ENCODE measurements around the gene OGFOD2. TPM values are rescaled to one million over a fixed set of nuclear protein-coding genes. Genes with fewer than 3 reads are reported as not detected.

OGFOD2 gene
- total RNA-seq, 1 donor from 2014 or later = 19.5 TPM

DNA sequence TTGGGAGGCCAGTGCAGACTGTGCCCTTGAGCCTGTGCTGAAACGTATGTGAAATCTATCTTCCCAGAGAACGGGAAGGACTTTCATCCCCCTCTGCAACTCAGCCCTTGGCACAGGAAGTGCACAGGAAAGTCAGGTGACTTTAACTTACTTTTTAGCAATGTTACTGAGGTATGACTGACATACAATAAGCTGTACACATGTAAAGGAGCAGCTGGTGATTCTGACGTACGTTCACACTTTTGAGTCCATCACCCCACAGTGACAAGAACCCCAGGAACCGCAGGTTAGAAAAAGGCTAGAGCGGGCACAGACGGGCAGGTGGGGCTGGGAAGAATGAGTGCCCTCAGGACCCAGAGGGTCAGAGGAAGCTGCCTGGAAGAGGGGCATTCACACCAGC is 53.4 kb downstream of the OGFOD2 start:
- no peak overlapping the region for H3K4me3 ChIP-seq
- peaks cover 19% of the 10 kb centered on the region for H3K36me3 ChIP-seq
- TF ChIP-seq, protein P1, sequence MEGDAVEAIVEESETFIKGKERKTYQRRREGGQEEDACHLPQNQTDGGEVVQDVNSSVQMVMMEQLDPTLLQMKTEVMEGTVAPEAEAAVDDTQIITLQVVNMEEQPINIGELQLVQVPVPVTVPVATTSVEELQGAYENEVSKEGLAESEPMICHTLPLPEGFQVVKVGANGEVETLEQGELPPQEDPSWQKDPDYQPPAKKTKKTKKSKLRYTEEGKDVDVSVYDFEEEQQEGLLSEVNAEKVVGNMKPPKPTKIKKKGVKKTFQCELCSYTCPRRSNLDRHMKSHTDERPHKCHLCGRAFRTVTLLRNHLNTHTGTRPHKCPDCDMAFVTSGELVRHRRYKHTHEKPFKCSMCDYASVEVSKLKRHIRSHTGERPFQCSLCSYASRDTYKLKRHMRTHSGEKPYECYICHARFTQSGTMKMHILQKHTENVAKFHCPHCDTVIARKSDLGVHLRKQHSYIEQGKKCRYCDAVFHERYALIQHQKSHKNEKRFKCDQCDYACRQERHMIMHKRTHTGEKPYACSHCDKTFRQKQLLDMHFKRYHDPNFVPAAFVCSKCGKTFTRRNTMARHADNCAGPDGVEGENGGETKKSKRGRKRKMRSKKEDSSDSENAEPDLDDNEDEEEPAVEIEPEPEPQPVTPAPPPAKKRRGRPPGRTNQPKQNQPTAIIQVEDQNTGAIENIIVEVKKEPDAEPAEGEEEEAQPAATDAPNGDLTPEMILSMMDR (IDR thresholded peaks at IDR 0.05) = no peak
- no peak for ATAC-seq
- intact Hi-C loops (cut with DNase I) = no loop called here
- H3K4me1 ChIP-seq = peaks cover 6% of the 10 kb centered on the region
- no peaks in the 10 kb centered on the region for H3K27me3 ChIP-seq (ENCODE audit: low read depth)
- no peak overlapping the region for H3K27ac ChIP-seq
- no peak for DNase-seq
- H3K9me3 ChIP-seq = no peaks in the 10 kb centered on the region

DNA sequence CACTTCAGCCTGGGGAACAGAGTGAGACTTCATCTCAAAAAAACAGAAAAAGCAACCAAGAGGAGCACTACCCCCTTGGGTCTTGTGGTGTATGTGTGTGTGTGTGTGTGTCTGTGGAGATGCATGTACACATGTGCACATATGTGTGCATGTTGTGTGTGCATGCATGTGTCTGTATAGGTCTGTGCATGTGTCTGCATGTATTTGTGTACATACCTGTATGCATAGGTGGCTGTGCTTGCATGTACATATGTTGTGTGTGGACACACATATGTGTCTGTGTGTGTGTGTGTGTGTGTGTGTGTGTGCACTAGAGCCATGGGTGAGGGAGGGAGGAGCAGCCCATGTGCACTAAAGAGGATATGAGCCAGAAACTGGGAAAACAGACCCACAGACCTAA is 54.5 kb downstream of the OGFOD2 start:
- intact Hi-C loops (cut with DNase I) = no loop called here
- Histone ChIP-seq H3K27me3 (ENCODE audit: low read depth) (no peaks in the 10 kb centered on the region), H3K4me1 (peaks cover 14% of the 10 kb centered on the region), H3K36me3 (peaks cover 20% of the 10 kb centered on the region), H3K9me3 (no peaks in the 10 kb centered on the region), H3K27ac (no peak overlapping the region), H3K4me3 (no peak overlapping the region)
- TF ChIP-seq, protein P1 (IDR thresholded peaks at IDR 0.05) = no peak
- DNase-seq = no peak
- ATAC-seq = no peak

Small RNA genes within 50 kb of the gene (microRNA-seq; reads per million reads assigned to microRNA genes)
- not detected for gene MIR4304 (ENCODE audit: borderline number of aligned reads)

Other genes starting within 250 kb of the OGFOD2 start
- 1.6 TPM for gene HCAR1, start 244.4 kb upstream of the OGFOD2 start, total RNA-seq
- gene DENR, start 222.4 kb upstream of the OGFOD2 start, total RNA-seq = 30.9 TPM
- 0.44 TPM for gene CCDC62, start 200.7 kb upstream of the OGFOD2 start, total RNA-seq
- gene HIP1R, start 139.8 kb upstream of the OGFOD2 start, total RNA-seq = 28.2 TPM
- 34.5 TPM for gene VPS37B, start 79.1 kb upstream of the OGFOD2 start, total RNA-seq
- gene ABCB9, start 8.8 kb upstream of the OGFOD2 start, total RNA-seq = 2.9 TPM
- 139 TPM for gene ARL6IP4, start 5.4 kb downstream of the OGFOD2 start, total RNA-seq
- gene PITPNM2, start 175.8 kb downstream of the OGFOD2 start, total RNA-seq = 29.9 TPM